Panc1 (cell line): Measurements from ENCODE around the gene TIAM2. TPM values are rescaled to one million over a fixed set of nuclear protein-coding genes. Genes with fewer than 3 reads are reported as not detected.

Source experiments
- ATAC-seq: fragments of 200-7000 bp; cut with Tn5 transposase; 2 replicates; pipeline ENCODE4 v1.9.1; 2020; ENCODE audit warnings: mild to moderate bottlenecking, moderate library complexity
- BruUV-seq: library from RNA; stranded (reverse); fragments of 400-500 nt; replicated peaks from 2 replicates; lab custom pipeline; 2021; lab: Mats Ljungman, UMichigan
- CTCF ChIA-PET: fragments of 300-600 bp; sonication (Branson Sonifier 250); formaldehyde crosslinking; loops from one replicate; lab custom pipeline; 2022; ENCODE audit warnings: antibody characterized with exemption; lab: Charles Lee
- POLR2A ChIA-PET: fragments of 300-600 bp; sonication (Branson Sonifier 250); formaldehyde crosslinking; loops from one replicate; lab custom pipeline; 2022; ENCODE audit warnings: antibody characterized with exemption; lab: Charles Lee
- DNase-seq: peaks from one replicate; pipeline ENCODE4 v3.0.0-alpha.2; 2010; ENCODE audit warnings: low read depth, low spot score
- H3K27ac ChIP-seq: 2 replicates; pipeline ENCODE4 v1.5.1; 2011; ENCODE audit warnings: mild to moderate bottlenecking, low read length, inconsistent platforms
- H3K27me3 ChIP-seq: fragments of 200-500 bp; sonication (Bioruptor generic); 2 replicates; pipeline ENCODE4 v1.6.0; 2014; ENCODE audit warnings: low read length, inconsistent platforms; ENCODE audit not compliant: control insufficient read depth, insufficient read depth
- H3K36me3 ChIP-seq: fragments of 200-500 bp; sonication (Bioruptor generic); 2 replicates; pipeline ENCODE4 v1.5.1; 2014; ENCODE audit warnings: inconsistent platforms, mild to moderate bottlenecking, low read length, moderate library complexity; ENCODE audit not compliant: control insufficient read depth, insufficient read depth
- H3K4me1 ChIP-seq: 2 replicates; pipeline ENCODE4 v1.5.1; 2011; ENCODE audit warnings: inconsistent platforms, mild to moderate bottlenecking, low read length, moderate library complexity; ENCODE audit not compliant: control insufficient read depth, insufficient read depth
- H3K4me3 ChIP-seq, 2 experiments: 2 replicates each; pipeline ENCODE4 v1.5.1; 2011 to 2012; ENCODE audit warnings: low read depth in 2 of 2, low read length in 2 of 2, mild to moderate bottlenecking in 2 of 2, inconsistent platforms in 1 of 2, moderate library complexity in 1 of 2
- H3K9me3 ChIP-seq: fragments of 200-500 bp; sonication (Bioruptor generic); 2 replicates; pipeline ENCODE4 v1.5.1; 2014; ENCODE audit warnings: low read depth, mild to moderate bottlenecking, inconsistent platforms, low read length, moderate library complexity; ENCODE audit not compliant: control insufficient read depth, insufficient read depth
- POLR2AphosphoS5 ChIP-seq: IDR thresholded peaks from 2 replicates; pipeline ENCODE4 v1.6.1; 2012; ENCODE audit warnings: mild to moderate bottlenecking, low read depth, low read length, moderate library complexity
- SIN3A ChIP-seq: IDR thresholded peaks from 2 replicates; pipeline ENCODE4 v1.6.1; 2012; ENCODE audit warnings: low read depth, mild to moderate bottlenecking, low read length, moderate library complexity, borderline replicate concordance; ENCODE audit not compliant: insufficient read depth
- TCF7L2 ChIP-seq: IDR thresholded peaks from 2 replicates; pipeline ENCODE4 v1.6.1; 2011; ENCODE audit warnings: mild to moderate bottlenecking, low read depth, low read length, inconsistent platforms
- in situ Hi-C: cut with HindIII; loops from 2 replicates; pipeline ENCODE4 v1.10.0; 2016; ENCODE audit warnings: low sequenced_read_pairs, low pct_unique_long_range_greater_than_20kb
- intact Hi-C: fragments of 100-400 bp; cut with micrococcal nuclease; formaldehyde crosslinking; loops from one replicate; pipeline ENCODE4 v1.10.0; 2022; ENCODE audit not compliant: unreplicated experiment
- total RNA-seq: library from RNA; stranded (reverse); gene quantifications from one replicate; pipeline ENCODE4 v1.2.1, GENCODE V29; 2021; ENCODE audit not compliant: unreplicated experiment
- TF ChIP-seq, protein P1 (sequence below): fragments of 450-650 bp; IDR thresholded peaks from 2 replicates; pipeline ENCODE4 v1.5.1; 2017; ENCODE audit warnings: mild to moderate bottlenecking
- TF ChIP-seq, protein P2 (sequence below), 2 experiments: IDR thresholded peaks; 2 replicates each; pipeline ENCODE4 v1.6.1; 2011 to 2012; ENCODE audit warnings: low read depth in 2 of 2, control low read depth in 1 of 2, low read length in 1 of 2, mild to moderate bottlenecking in 1 of 2, moderate library complexity in 1 of 2; ENCODE audit not compliant: insufficient read depth in 1 of 2

The TIAM2 gene
- total RNA-seq, 1 experiment from 2014 or later: 14.9 TPM

DNA sequence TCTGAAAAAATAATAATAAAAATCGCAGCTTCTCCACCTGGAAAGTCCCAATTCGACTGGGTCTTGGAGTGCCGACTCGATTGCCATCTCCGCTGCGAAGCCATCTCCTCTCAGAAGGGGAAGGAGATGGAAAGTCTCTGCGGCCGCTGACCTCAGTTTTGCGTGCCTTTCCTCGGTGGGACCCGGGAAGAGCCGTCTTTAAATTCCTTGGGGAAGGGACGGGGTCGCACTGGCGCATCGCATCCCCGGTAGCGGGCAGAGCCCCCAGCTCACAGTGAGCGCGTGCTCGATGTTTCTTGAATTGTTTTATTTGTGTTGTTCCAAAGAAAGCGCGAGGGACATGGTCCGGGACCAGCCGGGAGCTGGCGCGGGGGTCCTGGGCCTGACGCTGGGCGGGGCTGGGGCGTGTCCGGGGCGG, 270 bp upstream of the TIAM2 start:
- CTCF ChIA-PET: no interaction called here
- peak overlapping the region; percentile 77 to 91 for H3K4me3 ChIP-seq
- POLR2A ChIA-PET: no interaction called here
- H3K27me3 ChIP-seq: no peaks in the 10 kb centered on the region
- H3K9me3 ChIP-seq: no peaks in the 10 kb centered on the region
- in situ Hi-C loops: no loop called here
- H3K27ac ChIP-seq: peak overlapping the region; percentile 71; the same call in 1 of the 2 replicates
- TF ChIP-seq POLR2AphosphoS5 (no peak), TCF7L2 (no peak), SIN3A (no peak)
- TF ChIP-seq, protein P1, sequence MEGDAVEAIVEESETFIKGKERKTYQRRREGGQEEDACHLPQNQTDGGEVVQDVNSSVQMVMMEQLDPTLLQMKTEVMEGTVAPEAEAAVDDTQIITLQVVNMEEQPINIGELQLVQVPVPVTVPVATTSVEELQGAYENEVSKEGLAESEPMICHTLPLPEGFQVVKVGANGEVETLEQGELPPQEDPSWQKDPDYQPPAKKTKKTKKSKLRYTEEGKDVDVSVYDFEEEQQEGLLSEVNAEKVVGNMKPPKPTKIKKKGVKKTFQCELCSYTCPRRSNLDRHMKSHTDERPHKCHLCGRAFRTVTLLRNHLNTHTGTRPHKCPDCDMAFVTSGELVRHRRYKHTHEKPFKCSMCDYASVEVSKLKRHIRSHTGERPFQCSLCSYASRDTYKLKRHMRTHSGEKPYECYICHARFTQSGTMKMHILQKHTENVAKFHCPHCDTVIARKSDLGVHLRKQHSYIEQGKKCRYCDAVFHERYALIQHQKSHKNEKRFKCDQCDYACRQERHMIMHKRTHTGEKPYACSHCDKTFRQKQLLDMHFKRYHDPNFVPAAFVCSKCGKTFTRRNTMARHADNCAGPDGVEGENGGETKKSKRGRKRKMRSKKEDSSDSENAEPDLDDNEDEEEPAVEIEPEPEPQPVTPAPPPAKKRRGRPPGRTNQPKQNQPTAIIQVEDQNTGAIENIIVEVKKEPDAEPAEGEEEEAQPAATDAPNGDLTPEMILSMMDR: no peak
- TF ChIP-seq, protein P2, sequence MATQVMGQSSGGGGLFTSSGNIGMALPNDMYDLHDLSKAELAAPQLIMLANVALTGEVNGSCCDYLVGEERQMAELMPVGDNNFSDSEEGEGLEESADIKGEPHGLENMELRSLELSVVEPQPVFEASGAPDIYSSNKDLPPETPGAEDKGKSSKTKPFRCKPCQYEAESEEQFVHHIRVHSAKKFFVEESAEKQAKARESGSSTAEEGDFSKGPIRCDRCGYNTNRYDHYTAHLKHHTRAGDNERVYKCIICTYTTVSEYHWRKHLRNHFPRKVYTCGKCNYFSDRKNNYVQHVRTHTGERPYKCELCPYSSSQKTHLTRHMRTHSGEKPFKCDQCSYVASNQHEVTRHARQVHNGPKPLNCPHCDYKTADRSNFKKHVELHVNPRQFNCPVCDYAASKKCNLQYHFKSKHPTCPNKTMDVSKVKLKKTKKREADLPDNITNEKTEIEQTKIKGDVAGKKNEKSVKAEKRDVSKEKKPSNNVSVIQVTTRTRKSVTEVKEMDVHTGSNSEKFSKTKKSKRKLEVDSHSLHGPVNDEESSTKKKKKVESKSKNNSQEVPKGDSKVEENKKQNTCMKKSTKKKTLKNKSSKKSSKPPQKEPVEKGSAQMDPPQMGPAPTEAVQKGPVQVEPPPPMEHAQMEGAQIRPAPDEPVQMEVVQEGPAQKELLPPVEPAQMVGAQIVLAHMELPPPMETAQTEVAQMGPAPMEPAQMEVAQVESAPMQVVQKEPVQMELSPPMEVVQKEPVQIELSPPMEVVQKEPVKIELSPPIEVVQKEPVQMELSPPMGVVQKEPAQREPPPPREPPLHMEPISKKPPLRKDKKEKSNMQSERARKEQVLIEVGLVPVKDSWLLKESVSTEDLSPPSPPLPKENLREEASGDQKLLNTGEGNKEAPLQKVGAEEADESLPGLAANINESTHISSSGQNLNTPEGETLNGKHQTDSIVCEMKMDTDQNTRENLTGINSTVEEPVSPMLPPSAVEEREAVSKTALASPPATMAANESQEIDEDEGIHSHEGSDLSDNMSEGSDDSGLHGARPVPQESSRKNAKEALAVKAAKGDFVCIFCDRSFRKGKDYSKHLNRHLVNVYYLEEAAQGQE (IDR thresholded peaks at IDR 0.05; ENCODE audit: insufficient read depth in 1 of 2, low read depth in 2 of 2, low read length in 1 of 2): no peak
- no peak for ATAC-seq
- DNase-seq: no peak
- H3K36me3 ChIP-seq: no peaks in the 10 kb centered on the region
- intact Hi-C loops: no loop called here
- no TSS peak for BruUV-seq
- peaks cover 18% of the 10 kb centered on the region; the same call in 1 of the 2 replicates for H3K4me1 ChIP-seq

DNA sequence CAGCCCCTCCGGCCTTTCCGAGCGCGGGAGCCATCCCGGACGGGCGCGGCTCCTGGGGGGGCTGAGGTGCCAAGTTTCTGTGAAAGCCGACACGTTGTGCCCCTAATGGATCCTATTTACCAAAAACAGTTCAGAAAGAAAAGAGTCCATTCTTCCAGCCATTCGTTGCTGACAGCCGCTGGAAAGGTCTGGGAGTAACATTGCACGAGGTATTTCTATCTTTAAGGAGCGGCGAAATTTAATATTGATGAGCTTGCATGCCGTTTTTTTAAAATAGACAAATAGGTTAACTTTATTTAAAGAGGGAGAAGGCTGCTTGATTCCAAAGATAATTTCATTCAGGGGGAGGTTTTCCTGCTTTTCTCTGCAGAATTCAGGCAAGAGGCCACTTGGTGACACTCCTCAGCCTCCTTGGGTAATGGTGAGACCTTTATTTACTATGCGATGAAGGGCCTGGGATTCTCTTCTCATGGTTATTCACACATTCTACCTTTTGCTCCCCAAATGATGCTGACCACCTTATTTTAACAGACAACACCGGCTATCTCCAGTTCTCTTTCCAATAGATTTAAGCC, 988 bp downstream of the TIAM2 start:
- DNase-seq: no peak
- ChIA-PET POLR2A (interaction anchor here (0.8 kb wide), 1 partner anchor 14 kb away, joined by 3 read pairs; no protein-coding TSS in a partner anchor), CTCF (no interaction called here)
- intact Hi-C loops (no loop called here), in situ Hi-C loops (no loop called here)
- H3K36me3 ChIP-seq: no peaks in the 10 kb centered on the region
- H3K27ac ChIP-seq: peak overlapping the region; percentile 80
- TF ChIP-seq POLR2AphosphoS5 (no peak), SIN3A (no peak), TCF7L2 (no peak)
- TF ChIP-seq, protein P1: no peak
- TF ChIP-seq, protein P2 (IDR thresholded peaks at IDR 0.05; ENCODE audit: insufficient read depth in 1 of 2, low read depth in 2 of 2, low read length in 1 of 2): no peak
- no peak for ATAC-seq
- no peaks in the 10 kb centered on the region for H3K27me3 ChIP-seq
- no peaks in the 10 kb centered on the region for H3K9me3 ChIP-seq
- BruUV-seq: no TSS peak
- H3K4me3 ChIP-seq: peak overlapping the region; percentile 77 to 91
- H3K4me1 ChIP-seq: peaks cover 18% of the 10 kb centered on the region; the same call in 1 of the 2 replicates
